LNCaP clone FGC (cell line): ENCODE measurements around the gene CES1.

Experiments used
- DNase-seq: peaks from one replicate; pipeline ENCODE4 v3.0.0-alpha.2; 2011; ENCODE audit warnings: low read depth
- H3K4me3 ChIP-seq: 2 replicates; pipeline ENCODE4 v1.5.1; 2011; ENCODE audit warnings: mild to moderate bottlenecking, low read depth, low read length, control low read depth
- CTCF ChIP-seq: IDR thresholded peaks from 2 replicates; pipeline ENCODE4 v1.5.1; 2012; ENCODE audit warnings: mild to moderate bottlenecking; ENCODE audit not compliant: control insufficient read depth, insufficient read depth; ENCODE audit errors: extremely low read depth

CES1 gene

GRCh38 chr16:55832773-55833691 lies at the start of gene CES1:
TSS of gene CES1 (minus strand) at chr16:55833096. CDS start at chr16:55833055, 41 bp downstream.
- H3K4me3 ChIP-seq = no peak within 1 kb of the TSS
- no peak for TF ChIP-seq CTCF
- no peak for DNase-seq

- TF ChIP-seq CTCF = no peak
- no peak overlapping the region for H3K4me3 ChIP-seq
Measured at GRCh38 chr16:55876854-55877253, 44.0 kb upstream of the CES1 start.

GRCh38 chr16:55875273-55875672 lies 42.4 kb upstream of the CES1 start, which contains the start of gene CES5A:
TSS of gene CES5A (minus strand) at chr16:55875373. CDS start at chr16:55875221, 152 bp downstream.
- no peak for DNase-seq
- TF ChIP-seq CTCF = no peak
- H3K4me3 ChIP-seq = no peak within 1 kb of the TSS

More at GRCh38 chr16:55876854-55877253, 44.0 kb upstream of the CES1 start:
- no peak for DNase-seq

GRCh38 chr16:55873122-55873521 lies 40.2 kb upstream of the CES1 start:
- no peak overlapping the region for H3K4me3 ChIP-seq
- DNase-seq = no peak
- no peak for TF ChIP-seq CTCF

GRCh38 chr16:55872130-55872529 lies 39.2 kb upstream of the CES1 start:
- no peak overlapping the region for H3K4me3 ChIP-seq
- DNase-seq = no peak
- TF ChIP-seq CTCF = no peak

GRCh38 chr16:55871411-55872038 lies 38.6 kb upstream of the CES1 start:
- DNase-seq = no peak
- TF ChIP-seq CTCF = no peak

More at GRCh38 chr16:55871411-55872038, 38.6 kb upstream of the CES1 start:
- no peak overlapping the region for H3K4me3 ChIP-seq
